ENCODE results near the gene PYROXD2.
"Not testable (repeated sequence)": the region's sequence is repeated elsewhere in the genome, so short reads cannot be mapped to it uniquely, and the experiment has no call there.

PYROXD2 gene

GRCh38 chr10:98389398-98389797 lies 25.6 kb downstream of the PYROXD2 start:
- FAIRE-seq = no peak

GRCh38 chr10:98388101-98388655 lies 26.8 kb downstream of the PYROXD2 start:
- no peak for FAIRE-seq

- FAIRE-seq = no peak
Observed at GRCh38 chr10:98384531-98385133, 30.4 kb downstream of the PYROXD2 start.

GRCh38 chr10:98383869-98384268 lies 31.1 kb downstream of the PYROXD2 start:
- FAIRE-seq = no peak

GRCh38 chr10:98383134-98383667 lies 31.8 kb downstream of the PYROXD2 start:
- FAIRE-seq = not testable (repeated sequence)

- FAIRE-seq = no peak
Observed at GRCh38 chr10:98382691-98383101, 32.3 kb downstream of the PYROXD2 start.

- FAIRE-seq = no peak
Observed at GRCh38 chr10:98380493-98381339, 34.3 kb downstream of the PYROXD2 start.

GRCh38 chr10:98378722-98379121 lies 36.3 kb downstream of the PYROXD2 start:
- no peak for FAIRE-seq

- FAIRE-seq = no peak
Observed at GRCh38 chr10:98377536-98377935, 37.4 kb downstream of the PYROXD2 start.

- no peak for FAIRE-seq
Observed at GRCh38 chr10:98377001-98377400, 38.0 kb downstream of the PYROXD2 start.

GRCh38 chr10:98376485-98376884 lies 38.5 kb downstream of the PYROXD2 start:
- FAIRE-seq = no peak

GRCh38 chr10:98374217-98374985 lies 40.6 kb downstream of the PYROXD2 start:
- no peak for FAIRE-seq

GRCh38 chr10:98373260-98374040 lies 41.5 kb downstream of the PYROXD2 start:
- no peak for FAIRE-seq

GRCh38 chr10:98370831-98371820 lies 43.9 kb downstream of the PYROXD2 start:
- FAIRE-seq = no peak

- FAIRE-seq = no peak
Observed at GRCh38 chr10:98369801-98370200, 45.2 kb downstream of the PYROXD2 start.

- no peak for FAIRE-seq
Observed at GRCh38 chr10:98368644-98369043, 46.3 kb downstream of the PYROXD2 start.

GRCh38 chr10:98367604-98368451 lies 47.2 kb downstream of the PYROXD2 start:
- no peak for FAIRE-seq

GRCh38 chr10:98366062-98366530 lies 48.9 kb downstream of the PYROXD2 start:
- no peak for FAIRE-seq

GRCh38 chr10:98365406-98366061 lies 49.4 kb downstream of the PYROXD2 start:
- no peak for FAIRE-seq
